Fibroblast of skin of left biceps (primary cell): Measurements from ENCODE around the gene RABAC1.

Source experiments
- DNase-seq, 2 experiments: peaks; one replicate each; pipeline ENCODE4 v3.0.0-alpha.2; 2013; ENCODE audit warnings: low read depth in 2 of 2

Gene RABAC1

GRCh38 chr19:41990028-41990427 is 30.9 kb upstream of the RABAC1 start:
- DNase-seq = no peak

GRCh38 chr19:41988947-41989346 is 29.8 kb upstream of the RABAC1 start:
- DNase-seq = no peak

- DNase-seq = no peak
Observed at GRCh38 chr19:41987141-41987860, 28.2 kb upstream of the RABAC1 start.

GRCh38 chr19:41984961-41985360 is 25.8 kb upstream of the RABAC1 start:
- no peak for DNase-seq

- no peak for DNase-seq
Observed at GRCh38 chr19:41981724-41982123, 22.6 kb upstream of the RABAC1 start.

- no peak for DNase-seq
Observed at GRCh38 chr19:41978470-41978869, 19.3 kb upstream of the RABAC1 start.

- DNase-seq = no peak
Observed at GRCh38 chr19:41977916-41978315, 18.8 kb upstream of the RABAC1 start.

- no peak for DNase-seq
Observed at GRCh38 chr19:41974652-41975051, 15.5 kb upstream of the RABAC1 start.

- DNase-seq = no peak
Observed at GRCh38 chr19:41971363-41971762, 12.2 kb upstream of the RABAC1 start.

GRCh38 chr19:41969772-41970458 is 10.8 kb upstream of the RABAC1 start:
- no peak for DNase-seq

- DNase-seq = no peak
Observed at GRCh38 chr19:41968751-41969595, 9.9 kb upstream of the RABAC1 start.

- no peak for DNase-seq
Observed at GRCh38 chr19:41967054-41967783, 8.1 kb upstream of the RABAC1 start.

- DNase-seq = no peak
Observed at GRCh38 chr19:41965106-41965505, 6.0 kb upstream of the RABAC1 start.

- no peak for DNase-seq
Observed at GRCh38 chr19:41960973-41961372, 1.9 kb upstream of the RABAC1 start.

- no peak for DNase-seq
Observed at GRCh38 chr19:41958367-41959055, 610 bp downstream of the RABAC1 start.

GRCh38 chr19:41957838-41958366 is 1.2 kb downstream of the RABAC1 start:
- DNase-seq = peak in 1 of 2 experiments; percentile 31

- DNase-seq = no peak
Observed at GRCh38 chr19:41957161-41957837, 1.8 kb downstream of the RABAC1 start.

GRCh38 chr19:41956621-41957020 is 2.5 kb downstream of the RABAC1 start:
- no peak for DNase-seq

- DNase-seq = no peak
Observed at GRCh38 chr19:41955521-41955920, 3.6 kb downstream of the RABAC1 start.

GRCh38 chr19:41951686-41952172 is 7.4 kb downstream of the RABAC1 start:
- DNase-seq = no peak
